DMS79 treated with DMSO at 0.1 percent for 48 hours (cell line): ENCODE data around the gene SHC1.
A peak's percentile ranks its signal among the peaks of the same experiment; 100 is the strongest.

ENCODE experiments used
- DNase-seq: peaks from one replicate; lab custom pipeline; 2025; lab: John Stamatoyannopoulos, UW

The SHC1 gene

DNA sequence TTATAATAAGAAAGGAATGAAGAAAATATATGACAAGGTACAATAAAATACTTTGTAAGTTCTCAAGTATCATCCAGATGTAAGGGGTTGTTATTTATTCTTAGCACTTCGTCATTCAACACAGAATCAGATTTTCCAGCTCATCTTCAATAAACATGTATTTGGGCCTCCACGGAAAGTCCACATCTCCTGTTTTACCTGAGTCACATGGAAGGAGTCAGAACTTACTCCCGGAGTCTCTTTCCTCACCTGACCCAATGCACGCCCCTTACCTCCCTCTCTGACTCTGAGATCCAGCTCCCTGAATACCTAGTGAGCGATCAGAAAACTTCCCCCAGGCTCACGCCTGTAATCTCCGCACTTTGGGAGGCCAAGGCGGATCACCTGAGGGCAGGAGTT is 32.6 kb downstream of the SHC1 start:
- no peak for DNase-seq

DNA sequence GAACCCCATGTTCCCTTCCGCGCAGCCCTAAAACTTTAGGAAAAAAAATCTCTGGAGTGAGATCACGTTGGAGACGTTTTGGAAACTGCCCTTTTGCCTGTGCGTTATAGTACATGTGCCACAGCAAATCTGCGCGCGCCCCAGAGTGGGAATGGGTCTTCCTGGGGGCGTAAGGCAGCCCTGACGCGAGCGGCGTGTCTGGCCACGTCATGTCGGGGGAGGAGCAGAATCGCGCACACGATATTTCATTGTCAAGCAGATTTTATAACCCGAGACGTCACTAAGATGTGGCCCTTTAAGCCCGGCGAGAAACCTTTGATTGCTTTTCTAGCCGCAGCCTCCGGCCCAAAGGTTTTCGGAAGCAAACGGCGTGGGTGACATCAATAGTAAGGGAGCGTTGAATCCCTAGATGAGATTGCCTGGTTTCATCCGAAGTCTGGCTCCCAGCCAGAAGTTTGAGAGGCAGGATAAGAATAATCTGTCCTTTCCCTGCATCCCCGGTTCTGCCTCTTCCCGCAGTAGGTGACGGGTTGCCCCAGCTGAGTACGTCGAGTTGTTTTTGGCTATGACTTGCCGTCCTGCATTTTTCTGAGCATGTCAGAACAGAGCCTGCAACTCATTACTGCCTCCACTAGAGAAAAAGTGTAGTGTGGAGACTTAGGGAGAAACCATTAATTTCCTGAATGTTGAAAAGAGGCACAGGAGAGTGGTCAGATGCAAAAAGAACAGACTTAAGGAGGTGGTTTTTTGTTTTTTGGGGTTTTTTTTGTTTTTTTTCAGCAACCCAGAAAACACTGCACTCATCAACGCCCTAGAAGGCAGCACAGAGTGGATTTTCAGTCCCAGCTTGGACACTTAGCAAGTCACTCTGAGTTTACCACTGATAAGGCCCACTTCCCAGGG is 33.2 kb downstream of the SHC1 start:
- peak; percentile 96 for DNase-seq

DNA sequence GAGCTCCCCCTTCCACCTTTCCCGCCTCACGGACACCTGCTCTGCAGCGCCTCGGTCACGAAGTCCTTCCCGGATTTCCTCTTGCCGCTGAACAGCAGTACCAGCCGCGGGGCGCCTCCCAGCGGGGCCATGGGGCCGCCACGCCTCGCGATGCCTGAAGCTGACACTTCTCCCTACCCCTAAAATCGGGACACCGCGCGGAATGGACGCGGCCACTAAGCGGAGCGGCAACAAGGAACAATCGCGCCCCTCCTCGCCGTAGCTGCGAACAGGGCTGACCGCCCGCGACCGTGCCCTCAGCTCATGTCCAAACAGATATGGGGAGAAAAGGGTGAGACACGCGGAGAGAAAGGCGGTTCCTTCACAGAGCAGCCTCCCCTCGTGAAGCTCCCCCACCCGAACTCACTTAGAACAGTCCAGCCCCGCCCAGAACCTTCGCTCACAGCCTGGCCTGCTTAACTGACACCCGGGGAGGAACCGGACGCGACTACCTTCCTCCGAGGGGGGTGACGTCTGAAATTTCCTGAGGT is 33.9 kb downstream of the SHC1 start, which contains the start of gene PMVK:
TSS of gene PMVK (minus strand) at position 165 of the 530 bp plus-strand sequence. CDS start at position 131, 34 bp downstream.
- peak; percentile 96 for DNase-seq

DNA sequence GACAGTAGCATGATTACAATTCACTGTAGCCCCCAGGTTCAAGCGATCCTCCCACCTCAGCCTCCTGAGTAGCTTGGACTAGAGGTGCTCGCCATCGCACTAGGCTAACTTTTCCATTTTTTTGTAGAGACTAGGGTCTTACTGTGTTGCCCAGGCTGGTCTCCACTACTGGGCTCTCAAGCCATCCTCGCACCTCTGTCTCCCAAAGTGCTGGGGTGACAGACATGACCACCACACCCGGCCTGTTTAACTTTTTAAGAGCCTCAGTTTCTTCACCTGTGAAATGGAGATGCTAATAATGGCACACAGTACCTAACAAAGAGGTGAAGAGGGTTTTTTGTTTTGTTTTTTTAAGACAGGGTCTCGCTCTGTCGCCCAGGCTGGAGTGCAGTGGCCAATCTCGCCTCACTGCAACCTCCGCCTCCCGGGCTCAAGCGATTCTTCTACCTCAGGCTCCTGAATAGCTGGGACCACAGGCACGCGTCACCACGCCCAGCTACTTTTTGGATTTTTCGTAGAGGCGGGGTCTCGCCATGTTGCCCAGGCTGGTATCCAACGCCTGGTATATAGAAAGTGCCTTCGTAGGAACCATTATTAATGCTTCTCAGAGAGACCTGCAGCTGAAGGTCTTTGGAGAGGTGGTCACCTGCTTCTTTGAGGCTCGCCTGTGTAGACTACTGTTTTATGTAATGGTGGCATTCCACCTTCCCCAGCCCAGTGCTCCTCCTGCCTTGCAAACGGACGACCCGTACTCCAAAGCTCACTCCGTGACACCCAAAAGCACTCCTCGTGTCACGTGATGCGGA is 34.6 kb downstream of the SHC1 start:
- DNase-seq = no peak

DNA sequence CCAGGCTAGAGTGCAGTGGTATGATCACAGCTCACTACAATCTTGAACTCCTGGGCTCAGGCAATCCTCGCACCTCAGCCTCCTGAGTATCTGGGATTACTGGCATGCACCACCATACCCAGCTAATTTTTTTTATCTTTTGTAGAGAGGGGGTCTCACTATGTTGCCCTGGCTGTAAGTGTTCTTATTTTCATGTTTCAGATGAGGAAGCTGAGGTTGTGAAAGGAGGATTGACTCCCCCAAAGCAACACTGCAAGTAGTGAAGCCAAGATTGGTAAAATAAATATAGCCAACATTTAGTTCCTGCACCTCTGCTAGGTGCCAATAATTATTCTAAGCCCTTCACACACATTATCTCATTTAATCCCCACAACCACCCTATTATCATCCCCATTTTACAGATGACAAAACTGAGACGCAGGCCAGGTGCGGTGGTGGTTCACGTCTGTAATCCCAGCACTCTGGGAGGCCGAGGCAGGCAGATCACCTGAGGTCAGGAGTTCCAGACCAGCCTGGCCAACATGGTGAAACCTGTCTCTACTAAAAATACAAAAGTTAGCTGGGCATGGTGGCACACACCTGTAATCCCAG is 36.1 kb downstream of the SHC1 start:
- DNase-seq = no peak

DNA sequence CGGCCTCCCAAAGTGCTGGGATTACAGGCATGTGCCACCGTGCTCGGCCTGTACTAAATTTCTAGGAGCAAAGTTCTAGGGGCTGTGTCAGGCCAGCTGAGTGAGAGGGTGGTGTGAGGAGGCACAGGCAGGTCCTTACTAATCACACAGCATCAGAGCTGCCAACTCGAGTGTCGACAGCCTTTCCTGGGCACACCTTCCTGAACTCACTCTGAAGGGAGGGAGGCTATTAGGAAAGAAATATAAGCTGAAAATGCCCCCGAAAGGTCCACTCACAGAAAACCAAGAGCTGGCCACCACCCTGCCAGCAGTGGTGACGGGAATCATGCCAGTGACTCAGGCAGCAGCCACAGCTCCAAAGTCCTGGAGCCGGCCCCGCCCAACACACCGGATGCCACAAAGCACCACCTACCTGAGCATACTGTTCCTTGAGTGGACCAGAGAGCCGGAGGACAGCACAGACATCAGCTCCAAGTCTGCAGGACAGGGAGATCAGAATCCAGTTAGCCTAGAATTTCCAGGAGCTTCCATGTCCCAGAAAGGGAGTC is 38.5 kb downstream of the SHC1 start:
- DNase-seq = no peak

DNA sequence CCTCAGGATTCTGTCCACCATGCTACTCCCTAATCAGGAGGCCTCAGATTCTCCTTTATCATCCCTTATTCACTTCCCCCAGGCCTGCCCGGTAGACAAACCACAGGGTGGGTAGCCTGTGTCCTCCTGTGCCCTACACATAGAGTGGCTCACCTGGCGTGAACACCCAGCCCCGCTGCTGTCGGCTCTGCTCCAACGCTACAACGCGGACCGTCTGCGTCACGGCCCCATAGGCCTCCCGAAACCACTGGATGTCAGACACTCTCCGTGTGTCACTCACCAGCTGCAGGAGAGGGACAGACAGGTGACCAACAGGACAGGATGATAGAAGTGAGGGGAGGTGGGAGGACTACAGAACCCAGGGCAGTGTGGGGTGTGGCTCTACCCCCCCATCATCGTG is 44.3 kb downstream of the SHC1 start:
- DNase-seq = no peak

DNA sequence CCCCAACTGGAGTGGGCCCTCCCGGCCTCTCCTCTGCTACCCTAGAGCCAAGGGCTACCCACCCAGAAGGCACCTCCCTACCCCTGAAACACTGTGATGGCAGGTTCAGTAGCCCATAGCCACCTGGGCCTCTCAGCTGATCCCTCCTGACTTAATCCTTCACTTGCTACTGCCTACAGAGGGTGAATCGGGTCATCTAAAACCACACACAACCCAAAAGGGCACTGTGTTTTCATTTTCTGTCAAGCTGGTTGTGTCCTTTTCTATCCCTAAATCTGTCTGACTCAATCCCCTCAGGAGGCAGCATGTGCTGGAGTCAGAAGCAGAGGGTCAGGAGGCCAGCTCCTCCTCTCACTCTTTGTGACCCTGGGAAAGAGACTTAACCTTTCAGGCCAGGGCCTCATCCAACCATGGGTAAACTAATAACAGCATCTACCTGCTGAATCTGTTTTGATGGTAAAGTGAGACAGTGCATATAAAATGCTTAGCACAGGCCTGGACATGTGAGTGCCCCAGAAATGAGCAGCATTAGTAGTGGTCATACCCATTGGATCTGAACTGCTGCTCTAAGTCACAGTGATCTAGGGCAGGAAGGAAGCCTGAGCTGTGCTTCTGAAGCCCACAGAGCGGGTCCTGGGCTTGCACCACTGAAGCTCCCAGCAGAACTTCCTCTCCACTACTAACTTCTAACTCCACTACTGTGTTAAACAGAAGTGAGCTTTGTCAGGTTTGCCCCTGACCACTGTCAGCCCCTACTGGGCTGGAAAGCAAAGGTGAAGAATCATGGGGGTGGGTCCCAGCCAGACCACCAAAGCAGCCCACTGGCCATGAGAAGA is 45.0 kb downstream of the SHC1 start:
- DNase-seq = no peak

DNA sequence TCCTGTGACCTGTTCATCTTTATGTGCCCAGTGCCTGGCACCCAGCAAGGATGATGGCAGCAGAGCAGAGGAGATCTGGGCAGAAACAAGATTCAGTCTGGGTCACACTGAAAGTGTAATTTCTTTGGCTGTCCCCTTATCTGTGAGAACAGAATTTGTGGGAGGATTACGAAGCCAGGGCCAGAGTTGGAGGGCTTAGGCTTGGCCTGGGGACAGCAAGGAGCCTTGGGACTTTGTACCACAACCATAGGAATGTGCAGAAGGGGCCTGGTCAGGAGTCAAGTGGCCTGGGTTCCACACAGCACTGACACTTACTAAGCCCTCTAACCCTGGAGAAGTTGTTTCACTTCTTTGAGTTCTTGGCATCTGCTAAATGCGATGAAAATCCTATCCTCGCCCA is 46.9 kb downstream of the SHC1 start:
- DNase-seq = no peak

DNA sequence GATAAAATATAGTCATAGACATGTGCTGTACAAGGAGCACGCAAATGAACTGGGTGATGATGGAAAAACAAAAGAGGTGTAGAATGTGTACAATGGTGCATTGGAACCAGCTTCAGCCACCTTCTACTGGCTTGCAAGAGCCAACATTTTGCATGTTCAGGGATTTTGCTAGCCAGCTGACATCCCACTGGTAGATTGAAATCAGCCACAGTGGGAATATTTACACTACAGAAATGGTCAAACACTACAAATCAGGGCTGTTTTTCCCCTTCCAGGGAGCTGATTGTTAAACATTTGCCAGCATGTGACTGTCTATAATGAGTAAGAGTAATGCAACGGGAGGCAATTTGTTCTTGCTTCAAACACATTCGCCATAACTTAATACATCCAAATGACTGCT is 57.3 kb downstream of the SHC1 start:
- no peak for DNase-seq

DNA sequence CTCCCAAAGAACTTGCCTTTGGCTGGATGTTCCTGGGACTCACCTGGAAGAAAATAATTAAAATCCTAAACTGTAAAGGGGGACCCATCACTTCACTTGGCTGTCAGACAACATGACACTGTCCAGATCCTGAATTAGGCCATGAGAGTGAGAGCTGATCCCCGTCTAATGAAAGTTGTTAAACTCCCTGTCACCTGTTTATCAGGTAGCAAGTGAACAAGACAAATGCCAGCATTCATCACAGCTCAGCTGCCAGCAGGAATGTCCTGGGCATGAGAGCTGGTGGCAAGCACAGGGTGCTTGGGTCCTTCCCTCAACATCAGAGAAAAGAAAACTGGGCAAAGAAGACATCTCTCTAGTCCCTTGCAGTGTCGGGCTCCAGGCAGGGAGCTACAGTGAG is 57.8 kb downstream of the SHC1 start:
- DNase-seq = no peak
